ENCODE measurements around the gene CST1.
"Not testable (repeated sequence)": the region's sequence is repeated elsewhere in the genome, so short reads cannot be mapped to it uniquely, and the experiment has no call there.

CST1 gene

DNA sequence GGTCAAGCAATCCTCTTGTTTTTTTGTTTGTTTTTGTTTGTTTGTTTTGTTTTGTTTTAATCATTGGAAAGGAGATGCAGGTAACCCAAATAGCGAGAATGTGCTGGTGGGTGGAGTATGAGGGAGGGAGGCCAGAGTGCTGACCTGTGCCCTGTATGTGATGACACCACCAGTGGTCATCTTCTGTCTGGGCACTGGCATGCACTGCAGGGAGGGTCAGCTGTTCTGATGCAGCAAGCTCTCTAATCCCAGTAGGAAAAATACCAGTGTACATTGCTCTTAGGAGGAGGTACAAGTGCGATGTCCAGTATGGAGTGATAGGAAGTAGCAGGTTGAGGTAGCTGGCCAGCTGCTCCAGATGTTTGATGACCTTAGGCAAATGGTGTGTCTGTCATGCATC, 2.9 kb upstream of the CST1 start:
- DNase-seq, result no peak

DNA sequence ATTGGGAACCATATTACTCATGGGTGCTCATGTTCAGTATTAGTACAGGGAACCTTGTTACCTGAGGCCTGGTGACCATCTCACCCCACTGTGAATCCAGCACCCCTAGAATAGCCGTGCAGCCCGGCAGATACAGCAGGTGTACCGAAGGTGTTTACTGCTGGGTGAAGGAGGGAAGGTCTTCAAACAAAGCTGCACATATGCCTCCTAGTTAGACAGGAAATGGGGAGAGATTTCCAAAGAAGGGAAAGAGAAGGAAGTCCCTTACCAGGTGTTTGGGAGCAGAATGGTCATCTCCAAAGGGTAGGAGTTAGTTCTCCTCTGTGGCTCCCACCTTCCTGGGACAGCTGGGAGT, 2.4 kb upstream of the CST1 start:
- DNase-seq, result no peak

GRCh38 chr20:23752481-23753193, 1.9 kb upstream of the CST1 start:
- DNase-seq, result no peak

- DNase-seq, result no peak
These were observed 1.3 kb upstream of the CST1 start for GRCh38 chr20:23752019-23752418.

DNA sequence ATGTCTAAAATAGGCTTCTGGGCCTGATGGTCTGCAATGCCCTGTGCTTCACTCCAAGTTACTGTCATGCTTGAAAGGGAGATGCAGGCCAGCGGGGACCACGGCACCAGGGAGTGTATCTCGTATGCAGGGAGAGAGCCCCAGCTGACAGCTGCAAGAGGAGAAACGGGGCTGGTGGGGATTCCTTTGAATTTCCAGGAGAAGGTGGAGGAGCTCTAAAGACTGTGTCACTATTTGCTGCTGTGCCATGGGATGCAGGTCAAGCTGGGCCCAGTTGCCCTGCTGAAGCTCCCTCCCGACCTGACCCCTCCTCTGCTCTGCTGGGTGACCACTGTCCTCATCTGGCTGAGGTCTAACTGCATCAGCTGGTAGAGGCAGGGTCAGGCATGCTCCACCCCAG, 989 bp downstream of the CST1 start:
- no peak for DNase-seq

DNA sequence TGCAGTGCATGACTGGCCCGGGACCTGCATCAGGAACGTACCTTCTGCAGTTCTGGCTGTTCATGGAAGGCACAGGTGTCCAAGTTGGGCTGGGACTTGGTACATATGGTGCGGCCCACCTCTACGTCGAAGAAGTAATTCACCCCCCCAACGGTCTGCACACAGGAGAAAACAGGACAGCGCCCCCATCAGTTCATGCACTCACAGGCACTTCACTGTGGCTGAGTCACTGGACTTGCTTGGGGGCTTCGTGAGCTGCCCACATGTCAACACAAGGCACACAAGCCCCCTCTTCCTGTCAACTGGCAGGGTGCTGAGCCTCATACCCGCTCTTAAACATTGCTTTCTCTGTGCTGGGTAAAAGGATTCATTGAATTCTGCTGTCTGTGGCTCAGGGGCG, 1.8 kb downstream of the CST1 start:
- not testable (repeated sequence) for DNase-seq

DNA sequence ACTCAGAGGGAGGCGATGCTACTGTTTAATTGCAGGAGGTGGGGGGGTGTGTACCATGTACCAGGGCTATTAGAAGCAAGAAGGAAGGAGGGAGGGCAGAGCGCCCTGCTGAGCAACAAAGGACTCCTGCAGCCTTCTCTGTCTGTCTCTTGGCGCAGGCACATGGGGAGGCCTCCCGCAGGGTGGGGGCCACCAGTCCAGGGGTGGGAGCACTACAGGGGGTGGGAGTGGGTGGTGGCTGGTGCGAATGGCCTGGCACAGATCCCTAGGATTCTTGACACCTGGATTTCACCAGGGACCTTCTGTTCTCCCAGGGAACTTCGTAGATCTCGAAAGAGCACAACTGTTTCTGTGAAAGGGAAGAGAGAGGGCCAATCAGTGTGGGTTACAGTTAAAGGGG, 3.2 kb downstream of the CST1 start:
- DNase-seq, result not testable (repeated sequence)

GRCh38 chr20:23747092-23747491, 3.6 kb downstream of the CST1 start:
- DNase-seq, result not testable (repeated sequence)

DNA sequence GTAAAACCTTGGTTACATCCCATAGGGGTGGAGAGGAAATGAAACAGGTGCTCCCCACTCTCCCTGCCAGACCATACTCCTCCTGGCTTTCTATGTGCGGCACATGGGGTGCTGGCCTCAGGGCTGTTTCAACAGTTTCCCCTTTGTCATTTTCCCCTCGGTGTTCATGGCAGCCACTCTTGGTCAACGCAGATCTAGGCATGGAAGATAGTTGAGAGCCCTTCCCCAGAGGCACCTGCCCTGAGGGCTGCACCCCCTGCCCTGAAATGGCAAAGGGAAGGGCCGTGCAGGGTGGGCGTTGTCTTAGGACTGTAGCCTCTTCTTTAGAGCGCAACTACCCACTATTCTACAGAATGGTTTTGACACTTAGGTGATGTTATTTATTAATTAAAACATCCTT, 4.4 kb downstream of the CST1 start:
- no peak for DNase-seq

DNA sequence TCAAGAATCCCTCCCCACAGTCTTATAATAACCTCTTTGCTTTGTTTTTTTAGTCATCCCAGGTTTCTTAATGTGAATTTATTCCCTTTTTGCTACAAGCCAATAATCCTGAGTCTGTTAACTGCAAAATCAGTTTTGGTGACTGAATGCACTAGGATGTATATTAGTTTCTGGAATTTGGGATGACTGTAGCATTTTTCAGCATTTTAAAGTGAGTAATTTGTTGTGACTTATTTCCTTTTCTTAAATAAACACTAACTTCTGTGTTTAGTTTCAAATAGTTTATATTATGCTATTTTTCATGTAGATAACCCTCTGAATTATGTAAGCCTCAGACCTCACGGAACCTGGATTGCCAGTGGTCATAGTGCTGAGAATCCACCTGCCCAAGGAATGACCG, 5.5 kb downstream of the CST1 start:
- no peak for DNase-seq

- DNase-seq, result no peak
These were observed 5.9 kb downstream of the CST1 start for GRCh38 chr20:23744817-23745216.

- not testable (repeated sequence) for DNase-seq
These were observed 15.3 kb downstream of the CST1 start for GRCh38 chr20:23735391-23735790.

- DNase-seq, result not testable (repeated sequence)
These were observed 15.8 kb downstream of the CST1 start for GRCh38 chr20:23734949-23735348.

GRCh38 chr20:23734440-23734839, 16.3 kb downstream of the CST1 start:
- not testable (repeated sequence) for DNase-seq

- DNase-seq, result peak; percentile 8
These were observed 23.7 kb downstream of the CST1 start for GRCh38 chr20:23727016-23727415.

GRCh38 chr20:23725102-23725501, 25.6 kb downstream of the CST1 start:
- DNase-seq, result no peak

GRCh38 chr20:23723659-23724307, 27.0 kb downstream of the CST1 start:
- DNase-seq, result peak; percentile 27

DNA sequence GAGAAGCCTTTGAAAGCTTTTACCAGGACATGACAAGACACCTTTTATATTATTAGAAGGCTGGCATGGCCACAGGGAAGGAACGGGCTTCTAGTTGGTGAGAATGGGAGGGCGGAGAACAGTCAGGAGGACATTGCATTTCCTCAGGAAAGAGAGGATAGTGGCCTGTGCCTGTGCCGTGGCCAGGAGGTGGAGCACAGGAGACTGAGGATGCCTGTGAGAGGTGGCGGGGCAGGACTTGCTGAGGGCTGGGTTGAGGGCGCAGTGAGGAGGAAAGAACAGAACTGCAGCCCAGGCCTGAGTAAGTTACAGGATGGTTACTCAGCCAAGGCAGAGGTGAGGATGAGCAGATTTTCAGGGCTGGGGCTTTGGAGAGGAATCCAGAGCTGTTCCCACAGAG, 27.9 kb downstream of the CST1 start:
- DNase-seq, result not testable (repeated sequence)

- DNase-seq, result no peak
These were observed 28.8 kb downstream of the CST1 start for GRCh38 chr20:23721962-23722361.

GRCh38 chr20:23719351-23719750, 31.4 kb downstream of the CST1 start:
- DNase-seq, result not testable (repeated sequence)

DNA sequence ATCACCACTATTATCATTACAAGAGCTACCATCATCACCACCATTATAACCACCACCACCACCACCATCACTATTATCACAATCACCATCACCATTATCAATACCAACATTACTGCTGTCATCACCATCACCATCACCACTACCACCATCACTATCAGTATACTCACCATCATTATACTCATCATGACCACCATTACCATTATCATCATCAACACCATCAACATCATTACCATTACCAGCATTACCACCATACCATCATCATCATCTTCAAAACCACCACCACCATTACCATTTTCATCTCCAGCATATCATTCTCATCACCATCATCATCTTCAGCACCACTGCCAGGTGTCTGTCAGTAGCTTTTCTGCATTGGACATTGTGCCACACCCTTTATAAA, 39.0 kb downstream of the CST1 start:
- not testable (repeated sequence) for DNase-seq

- no peak for DNase-seq
These were observed 40.0 kb downstream of the CST1 start for GRCh38 chr20:23710771-23711170.

DNA sequence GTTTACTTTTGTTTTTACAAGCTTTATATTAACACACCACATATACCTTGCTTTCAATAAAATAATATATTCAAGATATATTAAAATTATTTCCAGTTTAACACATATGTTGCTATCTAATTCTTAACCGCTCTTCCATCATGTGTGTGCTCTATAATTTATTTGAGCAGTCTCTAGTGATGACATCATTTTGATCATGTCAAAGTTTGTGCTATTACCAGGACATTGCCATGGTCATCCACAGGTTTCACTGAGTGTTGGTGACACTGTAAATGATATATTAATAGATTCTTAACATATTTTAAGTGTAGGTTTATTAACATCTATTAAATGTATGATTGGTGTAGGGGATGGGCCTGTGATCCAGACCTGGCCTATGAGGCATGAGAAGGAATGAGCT, 44.8 kb downstream of the CST1 start:
- DNase-seq, result no peak

DNA sequence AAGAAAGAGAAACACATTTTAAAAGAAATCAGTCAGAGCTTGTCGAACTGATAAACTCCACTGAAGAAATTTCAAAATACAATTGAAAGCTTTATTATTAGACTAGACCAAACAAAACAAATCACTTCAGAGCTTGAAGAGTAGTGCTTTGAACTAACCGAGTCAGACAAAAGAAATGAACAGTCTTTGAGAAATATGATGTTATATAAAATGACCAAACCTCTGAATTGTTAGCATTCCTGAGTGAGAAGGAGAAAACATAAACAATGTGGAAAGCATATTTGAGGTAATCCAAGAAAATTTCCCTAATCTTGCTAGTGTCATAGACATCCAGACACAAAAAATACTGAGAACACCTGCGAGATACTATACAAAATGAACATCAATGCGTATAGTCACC, 48.7 kb downstream of the CST1 start:
- no peak for DNase-seq

GRCh38 chr20:23700931-23701330, 49.8 kb downstream of the CST1 start:
- no peak for DNase-seq
